Stimulated activated effector memory CD8-positive, alpha-beta T cell treated with anti-CD3 and anti-CD28 coated beads, Interleukin-12 subunit alpha, Interleukin-12 subunit beta, amount 100 ng/mL, for 72 hours (primary cell): ENCODE data around the gene DRAXIN.
A peak's percentile ranks its signal among the peaks of the same experiment; 100 is the strongest.

ENCODE experiments used
- ATAC-seq: fragments of 150-1000 bp; cut with Tn5 transposase; 2 replicates; pipeline ENCODE4 v1.10.0; 2021
- DNase-seq, 2 donors: peaks; one replicate each; pipeline ENCODE4 v3.0.0; 2021 to 2022; ENCODE audit warnings: low spot score in 2 of 2
- H3K27ac Mint-ChIP-seq: one replicate; pipeline ENCODE4 v1.8.0; 2022; ENCODE audit warnings: mild to moderate bottlenecking, mixed read lengths
- H3K36me3 Mint-ChIP-seq: one replicate; pipeline ENCODE4 v1.8.0; 2022; ENCODE audit warnings: mild to moderate bottlenecking, mixed read lengths
- H3K4me1 Mint-ChIP-seq: one replicate; pipeline ENCODE4 v1.8.0; 2022; ENCODE audit warnings: mixed read lengths
- H3K4me3 Mint-ChIP-seq: one replicate; pipeline ENCODE4 v1.8.0; 2022; ENCODE audit warnings: mild to moderate bottlenecking, mixed read lengths
- H3K9me3 Mint-ChIP-seq: one replicate; pipeline ENCODE4 v1.8.0; 2022; ENCODE audit warnings: mixed read lengths

DRAXIN gene

DNA sequence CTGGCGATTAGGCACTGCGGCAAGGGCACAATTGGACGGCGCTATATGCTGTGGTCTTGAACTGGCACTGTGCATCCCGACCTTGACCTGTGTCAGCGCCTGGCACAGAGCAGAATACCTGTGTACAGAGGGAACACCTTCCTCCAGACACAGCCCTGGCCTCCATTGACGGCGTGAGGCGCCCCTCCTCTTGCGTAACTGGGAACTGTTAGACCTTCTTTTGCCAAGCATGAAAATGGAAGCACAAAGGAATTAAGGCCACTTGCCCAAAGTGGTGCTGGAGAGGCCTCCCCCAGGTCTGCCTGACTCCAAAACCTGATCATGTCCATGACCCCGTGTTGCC is 37.6 kb downstream of the DRAXIN start:
- ATAC-seq (no peak), DNase-seq (no peak)
- Mint-ChIP-seq H3K4me3 (no peak overlapping the region), H3K9me3 (no peaks in the 10 kb centered on the region), H3K36me3 (no peaks in the 10 kb centered on the region), H3K27ac (peak overlapping the region; percentile 90), H3K4me1 (peaks cover 34% of the 10 kb centered on the region)

DNA sequence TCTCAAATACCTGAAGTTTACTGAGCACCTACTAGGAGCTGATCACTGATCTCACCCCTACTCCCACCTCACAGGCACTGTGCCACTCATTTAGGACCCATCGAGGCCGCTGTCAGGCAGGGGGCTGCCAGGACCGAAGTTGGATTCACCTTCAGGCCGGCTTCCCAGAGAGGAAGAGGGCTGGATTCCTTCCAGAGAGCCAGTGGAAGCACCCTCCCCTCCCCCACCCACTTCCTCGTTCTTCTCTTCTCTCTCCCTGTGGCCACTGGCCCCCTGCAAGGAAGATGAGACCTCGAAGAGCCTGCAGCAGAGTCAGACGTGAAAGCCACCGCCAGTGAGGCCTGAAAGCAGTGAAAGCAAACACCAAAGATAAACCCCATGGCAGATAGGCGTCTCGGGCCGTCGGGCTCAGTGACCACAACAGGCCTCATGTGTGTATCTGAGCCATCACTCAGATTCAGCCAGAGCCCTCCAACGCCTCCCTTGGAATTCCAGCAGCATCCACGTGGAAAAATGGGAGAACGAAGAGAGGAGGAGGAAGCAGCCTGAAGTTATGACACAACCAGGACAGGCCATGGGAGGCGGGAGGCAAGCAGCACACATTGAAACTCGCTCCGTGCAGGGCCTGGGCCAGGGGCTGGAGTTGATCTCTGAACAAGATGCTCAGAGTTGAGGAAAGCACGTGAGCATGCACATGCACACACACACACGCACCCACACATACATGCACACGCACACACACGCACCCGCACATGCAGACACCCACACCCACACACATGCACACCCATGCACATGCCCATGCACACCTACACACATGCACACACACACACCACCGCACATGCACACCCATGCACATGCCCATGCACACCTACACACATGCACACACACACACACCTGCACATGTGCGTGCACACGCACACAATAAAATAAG is 38.3 kb downstream of the DRAXIN start:
- Mint-ChIP-seq H3K4me3 (peak overlapping the region; percentile 68), H3K4me1 (peaks cover 34% of the 10 kb centered on the region), H3K9me3 (no peaks in the 10 kb centered on the region), H3K27ac (peak overlapping the region; percentile 90), H3K36me3 (no peaks in the 10 kb centered on the region)
- ATAC-seq (peak; percentile 23), DNase-seq (no peak)

DNA sequence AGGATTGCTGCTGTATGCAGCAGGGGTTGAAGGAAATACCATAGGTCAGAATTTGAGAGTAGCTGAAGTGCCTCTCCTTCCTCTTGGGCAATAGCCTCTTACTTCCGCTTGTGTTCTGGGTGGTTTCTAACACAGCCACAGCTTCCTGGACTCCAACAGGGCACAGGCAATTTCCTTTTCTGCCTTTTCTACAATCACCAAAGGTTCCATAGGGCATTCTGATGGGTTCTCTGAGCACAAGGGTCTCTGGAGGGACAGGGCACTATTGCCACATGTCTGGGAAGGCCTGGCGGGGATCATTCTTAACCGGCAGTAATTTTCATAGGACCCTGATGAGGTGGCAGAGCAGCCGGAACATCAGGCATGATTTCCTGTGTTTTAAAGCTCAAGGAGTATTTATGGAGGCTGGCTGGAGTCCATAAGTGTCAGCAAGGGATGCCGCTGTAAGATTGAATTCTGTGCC is 39.0 kb downstream of the DRAXIN start:
- Mint-ChIP-seq H3K36me3 (no peaks in the 10 kb centered on the region), H3K27ac (peak overlapping the region; percentile 90), H3K4me3 (peak overlapping the region; percentile 68), H3K4me1 (peaks cover 38% of the 10 kb centered on the region), H3K9me3 (no peaks in the 10 kb centered on the region)
- DNase-seq (no peak), ATAC-seq (peak; percentile 87)

DNA sequence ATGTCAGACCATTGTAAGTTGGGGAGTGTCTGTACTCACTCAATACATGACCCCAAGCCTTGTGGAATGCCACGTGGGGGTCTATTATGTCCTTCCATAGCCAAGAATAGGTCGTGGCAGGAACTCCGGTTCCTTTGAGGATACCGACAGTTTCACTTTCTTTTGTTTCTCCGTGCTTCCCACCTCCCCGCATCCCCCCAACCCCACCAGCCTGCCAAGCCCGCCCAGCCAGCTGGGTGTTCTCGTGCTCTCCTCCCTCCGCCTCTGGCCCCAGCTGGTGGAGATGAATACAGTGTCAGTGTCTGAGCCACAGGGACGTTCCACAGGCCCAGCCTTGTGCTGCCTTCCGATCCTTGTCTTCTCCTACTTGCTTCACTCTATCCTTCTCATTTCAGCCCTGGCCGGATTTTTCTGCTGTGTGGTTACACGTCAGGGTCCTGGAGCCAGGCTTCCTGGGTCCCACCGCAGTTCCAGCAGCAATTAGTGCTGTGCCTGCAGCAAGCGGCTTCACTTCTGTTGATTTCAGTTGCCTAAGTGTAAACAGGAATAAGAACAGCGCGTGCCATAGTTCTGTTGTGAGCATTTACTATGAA is 40.3 kb downstream of the DRAXIN start:
- peaks cover 47% of the 10 kb centered on the region for H3K4me1 Mint-ChIP-seq
- DNase-seq, result no peak

DNA sequence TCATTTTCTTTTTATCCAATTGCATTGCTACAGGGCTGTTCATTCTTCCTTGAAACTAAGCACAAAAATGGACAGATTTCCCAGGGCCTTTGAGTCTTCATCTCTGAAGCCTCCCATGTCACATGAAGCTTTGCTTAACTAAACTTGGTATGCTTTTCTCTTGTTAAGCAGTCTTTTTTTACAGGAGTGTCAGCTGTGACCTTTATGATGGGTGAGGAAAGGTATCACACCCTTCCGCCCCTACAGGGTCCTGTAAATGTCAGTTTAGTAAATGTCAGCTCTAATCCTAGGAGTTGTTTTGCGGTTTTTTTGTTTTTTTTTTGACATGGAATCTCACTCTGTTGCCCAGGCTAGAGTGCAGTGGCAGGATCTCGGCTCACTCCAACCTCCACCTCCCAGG is 41.8 kb downstream of the DRAXIN start:
- DNase-seq (no peak), ATAC-seq (no peak)
- Mint-ChIP-seq H3K9me3 (no peaks in the 10 kb centered on the region), H3K4me1 (peaks cover 63% of the 10 kb centered on the region), H3K36me3 (peaks cover 5% of the 10 kb centered on the region), H3K27ac (no peak overlapping the region), H3K4me3 (no peak overlapping the region)

More for the DNA sequence above, 40.3 kb downstream of the DRAXIN start:
- Mint-ChIP-seq H3K4me3 (peak overlapping the region; percentile 68), H3K27ac (peak overlapping the region; percentile 79), H3K36me3 (peaks cover 5% of the 10 kb centered on the region), H3K9me3 (no peaks in the 10 kb centered on the region)
- no peak for ATAC-seq

DNA sequence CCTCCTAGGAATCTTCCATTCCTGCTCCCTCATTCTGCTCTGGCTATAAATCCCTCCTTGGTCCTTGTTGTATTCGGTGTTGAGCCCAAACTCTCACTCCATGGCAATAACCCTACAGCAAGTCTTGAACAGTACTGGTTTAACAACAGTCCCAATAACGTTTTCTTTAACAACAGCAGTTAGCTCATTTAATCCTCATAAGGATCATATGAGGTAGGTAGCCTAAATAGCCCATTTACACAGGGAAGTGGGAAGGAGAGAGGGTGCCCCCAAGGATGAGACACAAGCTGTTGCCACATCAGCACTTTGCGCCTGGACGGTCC is 44.0 kb downstream of the DRAXIN start:
- peak overlapping the region; percentile 94 for H3K27ac Mint-ChIP-seq
- DNase-seq, result no peak
- peak; percentile 2 for ATAC-seq
- H3K9me3 Mint-ChIP-seq, result no peaks in the 10 kb centered on the region
- H3K4me3 Mint-ChIP-seq, result peak overlapping the region; percentile 95
- peaks cover 5% of the 10 kb centered on the region for H3K36me3 Mint-ChIP-seq
- H3K4me1 Mint-ChIP-seq, result peaks cover 64% of the 10 kb centered on the region

DNA sequence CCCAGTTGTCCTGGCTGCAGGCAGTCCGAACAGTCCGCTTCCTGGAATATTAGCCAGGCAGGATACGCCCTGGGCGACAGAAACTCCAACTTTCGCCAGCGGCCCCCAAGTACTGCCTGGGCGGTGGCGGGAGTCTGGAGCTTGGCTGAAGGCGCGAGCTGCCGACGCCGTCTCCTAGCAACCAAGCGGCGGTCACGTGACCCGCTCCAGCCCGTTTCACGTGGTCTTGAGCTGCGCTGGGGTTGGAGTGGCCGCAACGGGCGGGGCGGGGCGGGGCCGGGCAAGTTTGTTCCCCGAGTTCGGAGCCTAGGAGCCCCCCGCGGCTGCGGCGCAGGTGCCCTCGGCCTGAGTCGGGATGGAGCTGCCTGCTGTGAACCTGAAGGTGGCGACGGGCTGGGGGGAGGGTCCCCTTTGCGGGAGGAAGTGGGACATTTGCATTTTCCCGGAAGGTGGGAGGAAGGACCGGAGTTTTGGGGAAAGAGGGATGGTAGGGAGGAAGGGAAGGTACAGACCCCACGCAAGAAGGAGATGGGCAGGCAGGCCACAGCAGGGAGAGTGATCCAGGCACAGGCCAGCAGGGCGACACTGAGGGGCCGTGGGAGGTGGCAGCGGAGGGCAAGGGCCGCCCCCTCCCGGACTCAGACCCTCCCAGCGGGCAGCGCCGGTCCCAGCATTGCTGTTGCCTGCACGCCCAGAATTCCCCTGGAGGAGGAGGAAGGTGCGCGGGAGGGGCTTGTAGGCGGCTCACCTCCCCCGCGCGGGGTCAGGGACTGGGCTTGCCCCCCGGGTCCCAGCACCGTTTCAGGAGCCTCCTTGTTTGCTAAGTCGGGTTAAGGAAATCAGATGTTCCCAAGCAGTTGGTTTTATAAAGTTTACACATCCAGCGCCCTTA is 44.6 kb downstream of the DRAXIN start, which contains the start of gene AGTRAP:
Gene AGTRAP (plus strand): TSS at position 283 of the 892 bp plus-strand sequence. CDS start 73 bp downstream, at position 356.
- H3K36me3 Mint-ChIP-seq, result peaks cover 5% of the 10 kb centered on the region

DNA sequence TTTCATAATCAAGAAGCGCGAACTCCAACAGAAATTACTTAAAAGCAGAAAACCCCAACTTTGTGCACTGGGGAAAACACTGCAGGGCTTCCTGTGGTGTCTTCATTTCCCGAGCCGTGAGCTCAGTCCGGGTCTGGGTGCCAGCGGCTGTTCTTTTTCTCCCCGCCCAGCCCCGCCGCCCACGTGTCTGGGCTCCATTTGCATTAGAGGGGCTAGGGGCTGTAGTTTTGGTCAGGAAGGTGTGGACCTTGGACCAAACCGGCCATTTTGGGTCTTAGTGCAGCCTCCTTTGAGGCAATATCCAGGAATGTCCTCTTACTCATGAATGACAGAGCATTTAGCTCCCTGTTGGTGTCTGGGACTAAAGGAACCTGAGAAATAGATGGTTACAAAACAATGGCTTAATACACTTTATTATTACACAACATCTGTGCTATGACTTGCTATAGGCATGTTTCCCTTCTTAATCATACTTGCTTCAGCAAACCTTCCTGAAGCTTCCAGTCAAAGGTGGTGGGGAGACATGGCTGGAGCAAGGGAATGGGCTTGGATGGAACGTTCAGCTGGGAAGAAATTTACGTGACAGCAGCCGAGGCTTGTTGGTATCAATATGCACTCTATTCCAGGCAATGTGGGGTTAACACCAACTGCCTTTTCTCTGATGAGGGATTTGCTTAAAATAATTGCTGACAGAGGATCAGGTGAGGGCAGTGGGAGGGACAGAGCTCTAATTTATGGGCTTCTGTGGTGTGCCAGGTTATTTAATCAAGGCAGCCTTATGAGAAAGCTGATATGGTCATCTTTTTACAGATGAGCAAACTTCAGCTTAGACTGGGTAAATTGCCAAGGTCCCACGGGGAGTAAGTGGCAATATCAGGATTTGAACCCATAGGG is 45.5 kb downstream of the DRAXIN start:
- H3K36me3 Mint-ChIP-seq, result peaks cover 5% of the 10 kb centered on the region
- H3K4me1 Mint-ChIP-seq, result peaks cover 67% of the 10 kb centered on the region
- H3K9me3 Mint-ChIP-seq, result no peaks in the 10 kb centered on the region
- DNase-seq (no peak), ATAC-seq (peak; percentile 58)
- peak overlapping the region; percentile 94 for H3K27ac Mint-ChIP-seq
- H3K4me3 Mint-ChIP-seq, result peak overlapping the region; percentile 95

More for the DNA sequence above, 44.6 kb downstream of the DRAXIN start, which contains the start of gene AGTRAP:
- H3K9me3 Mint-ChIP-seq, result no peaks in the 10 kb centered on the region
- ATAC-seq, result peak; percentile 87
- DNase-seq, result peak; percentile 76 to 93
- H3K27ac Mint-ChIP-seq, result peak within 1 kb of the TSS; percentile 94
- peak within 1 kb of the TSS; percentile 95 for H3K4me3 Mint-ChIP-seq
- peaks cover 66% of the 10 kb centered on the region for H3K4me1 Mint-ChIP-seq

DNA sequence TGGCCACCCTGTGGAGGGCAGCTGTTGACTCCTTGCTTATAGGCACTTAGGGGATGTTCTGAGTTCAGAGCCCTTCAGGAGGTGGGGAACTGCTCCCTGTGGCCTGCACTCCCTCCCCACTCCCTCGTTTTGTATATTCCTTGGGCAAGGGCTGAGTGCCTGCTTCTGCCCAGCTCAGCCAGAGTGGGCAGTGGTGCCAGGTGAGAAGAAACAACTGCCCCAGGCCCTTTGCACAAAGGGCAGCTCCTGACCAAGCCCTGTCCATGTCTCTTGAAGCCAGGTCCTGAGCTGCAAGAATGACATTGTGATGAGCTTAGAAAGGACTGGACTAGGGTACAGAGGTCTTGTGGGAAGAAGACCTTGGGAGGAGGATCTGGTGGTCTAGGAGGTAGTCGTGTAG is 46.6 kb downstream of the DRAXIN start:
- H3K36me3 Mint-ChIP-seq, result peaks cover 5% of the 10 kb centered on the region
- H3K4me3 Mint-ChIP-seq, result no peak overlapping the region
- H3K4me1 Mint-ChIP-seq, result peaks cover 75% of the 10 kb centered on the region
- no peak overlapping the region for H3K27ac Mint-ChIP-seq
- DNase-seq, result no peak
- no peak for ATAC-seq
- no peaks in the 10 kb centered on the region for H3K9me3 Mint-ChIP-seq

DNA sequence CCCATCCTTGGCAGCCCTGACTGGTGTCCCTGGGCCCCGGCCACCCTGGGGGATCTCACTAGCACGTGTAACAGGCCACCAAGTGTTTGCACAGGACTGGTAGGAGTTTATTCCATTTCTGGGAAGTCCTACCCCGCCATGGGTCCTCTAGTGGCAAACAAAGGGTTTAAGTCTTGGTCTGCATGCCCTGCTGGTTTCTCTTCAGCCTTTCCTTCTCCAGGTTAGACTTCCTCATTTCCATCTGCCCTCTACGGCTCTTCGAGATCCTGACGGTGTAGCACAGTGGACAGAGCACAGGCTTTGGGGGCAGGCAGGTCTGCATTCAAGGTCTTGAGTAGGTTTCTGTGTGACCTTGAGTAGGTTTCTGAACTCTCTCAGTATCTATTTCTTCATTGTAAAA is 47.3 kb downstream of the DRAXIN start:
- H3K9me3 Mint-ChIP-seq, result no peaks in the 10 kb centered on the region
- DNase-seq (no peak), ATAC-seq (no peak)
- no peak overlapping the region for H3K4me3 Mint-ChIP-seq
- peaks cover 5% of the 10 kb centered on the region for H3K36me3 Mint-ChIP-seq
- peaks cover 76% of the 10 kb centered on the region for H3K4me1 Mint-ChIP-seq
- H3K27ac Mint-ChIP-seq, result no peak overlapping the region

DNA sequence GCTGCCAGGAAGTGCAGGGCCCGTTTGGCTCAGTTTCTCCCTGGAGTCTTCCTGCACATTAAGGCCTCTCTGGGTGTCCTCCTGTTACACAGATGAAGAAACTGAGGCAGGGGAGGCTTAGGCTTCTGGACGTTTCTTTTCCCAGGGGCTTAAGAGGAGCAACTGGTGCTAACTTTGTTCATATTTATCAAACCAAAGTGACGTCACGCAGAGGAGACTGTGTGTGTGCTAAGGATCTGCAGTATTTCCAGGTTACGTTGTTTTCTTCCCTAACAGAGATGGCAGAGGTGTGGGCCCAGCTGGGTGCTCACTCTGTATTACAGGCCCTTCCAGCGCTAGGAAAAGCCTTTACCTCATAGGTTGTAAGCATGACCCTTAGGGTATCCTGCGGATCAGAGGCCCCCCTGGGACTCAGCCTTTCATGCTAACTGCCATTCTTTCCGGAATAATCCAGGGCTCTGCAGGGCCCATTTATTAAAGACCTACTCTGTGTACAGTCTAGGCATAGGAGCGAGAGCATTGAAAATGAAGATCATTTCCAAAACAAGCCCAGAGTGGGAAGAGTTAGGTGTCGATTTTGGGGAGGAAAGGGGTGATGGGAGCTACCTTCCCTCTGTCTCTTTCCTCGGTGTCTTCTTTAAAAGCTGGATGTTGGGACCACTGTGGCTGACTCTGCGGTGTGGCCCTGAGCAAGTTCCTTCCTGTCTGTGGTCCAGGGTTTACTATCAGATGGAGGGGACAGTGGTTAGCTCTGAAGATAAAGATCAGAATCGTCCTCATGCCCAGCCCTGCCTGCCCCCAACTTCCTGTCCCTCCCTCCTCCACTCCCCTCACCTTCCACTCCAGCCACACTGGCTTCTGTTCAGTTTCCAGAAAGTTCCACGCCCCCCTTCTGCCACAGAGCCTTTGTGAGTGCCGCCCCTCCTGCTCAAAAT is 49.0 kb downstream of the DRAXIN start:
- peak; percentile 68 for ATAC-seq
- Mint-ChIP-seq H3K4me1 (peaks cover 73% of the 10 kb centered on the region), H3K27ac (peak overlapping the region; percentile 75), H3K36me3 (peaks cover 5% of the 10 kb centered on the region), H3K9me3 (no peaks in the 10 kb centered on the region), H3K4me3 (peak overlapping the region; percentile 59)
- DNase-seq, result no peak

DNA sequence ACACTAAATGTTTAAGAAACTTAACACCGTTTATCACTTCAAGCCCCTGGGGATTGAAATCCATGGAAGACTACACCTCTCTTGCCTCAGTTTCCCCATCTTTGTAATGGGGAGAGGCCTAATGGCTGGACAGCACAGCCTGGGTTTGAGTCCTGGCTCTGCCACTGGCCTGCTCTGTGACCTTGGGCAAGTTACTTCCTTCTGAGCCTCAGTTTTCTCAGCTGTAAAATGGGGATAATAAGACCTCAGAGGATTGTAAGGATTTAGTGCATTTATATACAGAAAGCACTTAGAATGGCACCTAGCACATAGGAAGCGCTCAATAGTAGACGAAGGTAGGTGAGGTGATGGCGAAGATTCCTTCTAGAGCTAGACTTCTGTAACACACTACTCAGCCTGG is 50.0 kb downstream of the DRAXIN start:
- Mint-ChIP-seq H3K27ac (peak overlapping the region; percentile 75), H3K36me3 (no peaks in the 10 kb centered on the region), H3K9me3 (no peaks in the 10 kb centered on the region), H3K4me3 (peak overlapping the region; percentile 59), H3K4me1 (peaks cover 75% of the 10 kb centered on the region)
- DNase-seq (no peak), ATAC-seq (no peak)

DNA sequence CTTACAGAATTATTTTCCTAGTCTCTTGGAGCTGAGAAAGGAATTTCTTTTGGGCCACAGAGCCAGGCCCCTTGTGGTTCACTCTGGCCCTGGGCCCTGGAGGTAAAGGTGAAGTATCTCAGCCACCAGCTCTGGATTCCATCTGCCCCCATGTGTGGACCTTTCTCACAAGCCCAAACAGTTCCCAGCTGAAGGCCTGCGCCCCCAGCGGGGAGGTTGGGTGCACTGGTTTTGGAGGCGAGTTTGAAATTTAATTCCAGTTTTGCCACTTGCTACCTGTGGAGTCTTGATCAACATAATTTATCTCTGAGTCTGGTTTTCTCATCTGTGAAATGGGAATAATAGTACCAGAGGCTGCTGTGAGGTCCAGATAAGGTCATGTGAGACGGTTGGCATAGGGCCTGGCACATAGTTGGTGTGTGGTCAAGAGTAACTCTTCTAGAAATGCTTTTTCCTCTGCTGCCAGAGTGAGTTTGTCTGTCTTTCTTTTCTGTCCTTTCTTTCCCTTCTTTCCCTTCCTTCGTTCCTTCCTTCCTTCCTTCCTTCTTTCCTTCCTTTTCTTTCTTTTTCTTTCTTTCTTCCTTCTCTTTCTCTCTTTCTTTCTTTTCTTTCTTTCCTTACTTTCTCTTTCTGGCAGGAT is 50.5 kb downstream of the DRAXIN start:
- Mint-ChIP-seq H3K4me1 (peaks cover 76% of the 10 kb centered on the region), H3K27ac (peak overlapping the region; percentile 71)

More for the DNA sequence above, 50.5 kb downstream of the DRAXIN start:
- DNase-seq (no peak), ATAC-seq (no peak)
- H3K36me3 Mint-ChIP-seq, result no peaks in the 10 kb centered on the region
- no peaks in the 10 kb centered on the region for H3K9me3 Mint-ChIP-seq
- peak overlapping the region; percentile 59 for H3K4me3 Mint-ChIP-seq
